Natural killer cell (primary cell): ENCODE results near the gene NYAP2. TPM values are rescaled to one million over a fixed set of nuclear protein-coding genes. Genes with fewer than 3 reads are reported as not detected.

Source experiments
- ATAC-seq, 3 donors: fragments of 150-1000 bp in 2 of 3; fragments of 200-7000 bp in 1 of 3; cut with Tn5 transposase; 1 replicate in 1 of 3; 2 replicates in 2 of 3; pipeline ENCODE4 v1.10.0; 2021; ENCODE audit warnings: mild to moderate bottlenecking in 2 of 3, moderate library complexity in 2 of 3
- DNase-seq, 2 donors: peaks; one replicate each; pipeline versions ENCODE4 v3.0.0 to v3.0.0-alpha.2; 2013 to 2021; ENCODE audit warnings: mixed read lengths in 1 of 2
- H3K27ac ChIP-seq: one replicate; pipeline ENCODE4 v1.5.1; 2013; ENCODE audit warnings: mild to moderate bottlenecking, low read length
- H3K27me3 ChIP-seq: one replicate; pipeline ENCODE4 v1.6.1; 2013; ENCODE audit warnings: low read length; ENCODE audit not compliant: control insufficient read depth, insufficient read depth
- H3K36me3 ChIP-seq: one replicate; pipeline ENCODE4 v1.6.1; 2013; ENCODE audit warnings: low read length; ENCODE audit not compliant: control insufficient read depth, insufficient read depth
- H3K4me1 ChIP-seq: one replicate; pipeline ENCODE4 v1.6.1; 2013; ENCODE audit warnings: low read length; ENCODE audit not compliant: control insufficient read depth, insufficient read depth
- H3K4me3 ChIP-seq: one replicate; pipeline ENCODE4 v1.5.1; 2013; ENCODE audit warnings: low read length
- H3K9me3 ChIP-seq: one replicate; pipeline ENCODE4 v1.6.1; 2013; ENCODE audit warnings: low read length; ENCODE audit not compliant: control insufficient read depth, insufficient read depth
- H3K27ac Mint-ChIP-seq, 2 donors: one replicate each; pipeline ENCODE4 v1.8.0; 2022; ENCODE audit warnings: mild to moderate bottlenecking in 2 of 2, mixed read lengths in 2 of 2, moderate library complexity in 1 of 2
- H3K27me3 Mint-ChIP-seq, 2 donors: one replicate each; pipeline ENCODE4 v1.8.0; 2022; ENCODE audit warnings: low read depth in 2 of 2, mixed read lengths in 2 of 2
- H3K36me3 Mint-ChIP-seq: one replicate; pipeline ENCODE4 v1.8.0; 2022; ENCODE audit warnings: mixed read lengths
- H3K4me1 Mint-ChIP-seq, 2 donors: one replicate each; pipeline ENCODE4 v1.8.0; 2022; ENCODE audit warnings: mixed read lengths in 2 of 2
- H3K4me3 Mint-ChIP-seq: one replicate; pipeline ENCODE4 v1.8.0; 2022; ENCODE audit warnings: mild to moderate bottlenecking, moderate library complexity, mixed read lengths
- H3K9me3 Mint-ChIP-seq, 2 donors: one replicate each; pipeline ENCODE4 v1.8.0; 2022; ENCODE audit warnings: mixed read lengths in 2 of 2
- CTCF ChIP-seq: fragments of 200-600 bp; IDR thresholded peaks from one replicate; pipeline ENCODE4 v1.8.0; 2022; ENCODE audit warnings: antibody characterized with exemption
- WGBS: methylation state at CpG from one replicate; pipeline ENCODE4 v1.1.7; 2013; ENCODE audit warnings: missing lambda C conversion rate; ENCODE audit not compliant: insufficient coverage; 5-methylcytosine and 5-hydroxymethylcytosine counted together
- intact Hi-C: fragments of 100-400 bp; cut with micrococcal nuclease; formaldehyde crosslinking; loops from one replicate; pipeline ENCODE4 v1.14.2; 2022
- total RNA-seq, 4 donors: library from RNA; stranded (reverse); fragments of 120-200 nt in 1 of 4; gene quantifications; one replicate each; pipeline versions ENCODE4 v1.2.3 to v1.2.4, GENCODE V29; 2013 to 2022

NYAP2 gene
- total RNA-seq, 3 donors from 2014 or later (not counting 1 experiment from before 2014, with no cell fraction given), result 0.14 TPM; not detected in 2

- DNase-seq (no peak), ATAC-seq (no peak)
- intact Hi-C loops, result no loop called here
- Histone ChIP-seq H3K9me3 (no peaks in the 10 kb centered on the region), H3K4me1 (no peaks in the 10 kb centered on the region), H3K27ac (no peak overlapping the region), H3K4me3 (no peak overlapping the region), H3K36me3 (no peaks in the 10 kb centered on the region), H3K27me3 (no peaks in the 10 kb centered on the region)
- 92% methylated on average over 5 of the region's 6 CpGs for WGBS
- Mint-ChIP-seq H3K36me3 (no peaks in the 10 kb centered on the region), H3K4me1 (no peaks in the 10 kb centered on the region), H3K4me3 (no peak overlapping the region), H3K9me3 (no peaks in the 10 kb centered on the region), H3K27ac (no peak overlapping the region), H3K27me3 (peaks cover 2 to 13% of the 10 kb centered on the region in 2 donors)
- no peak for TF ChIP-seq CTCF
Measured at GRCh38 chr2:225456619-225457260, 57.2 kb downstream of the NYAP2 start.

- Mint-ChIP-seq H3K27ac (no peak overlapping the region), H3K36me3 (no peaks in the 10 kb centered on the region), H3K9me3 (no peaks in the 10 kb centered on the region), H3K4me1 (no peaks in the 10 kb centered on the region), H3K27me3 (peaks cover 0 to 9% of the 10 kb centered on the region in 2 donors), H3K4me3 (no peak overlapping the region)
- ATAC-seq, result no peak
- Histone ChIP-seq H3K4me1 (no peaks in the 10 kb centered on the region), H3K27ac (no peak overlapping the region), H3K36me3 (no peaks in the 10 kb centered on the region), H3K4me3 (no peak overlapping the region), H3K27me3 (no peaks in the 10 kb centered on the region), H3K9me3 (no peaks in the 10 kb centered on the region)
- no peak for TF ChIP-seq CTCF
- no peak for DNase-seq
- WGBS, result 67% methylated on average over 1 of the region's 1 CpG
- intact Hi-C loops, result no loop called here
Measured at GRCh38 chr2:225457482-225457881, 58.0 kb downstream of the NYAP2 start.

GRCh38 chr2:225458431-225459117 lies 59.1 kb downstream of the NYAP2 start:
- DNase-seq (no peak), ATAC-seq (no peak)
- no peaks in the 10 kb centered on the region for H3K36me3 ChIP-seq
- no peak overlapping the region for H3K4me3 ChIP-seq
- no peaks in the 10 kb centered on the region for H3K9me3 ChIP-seq
- H3K9me3 Mint-ChIP-seq, result no peaks in the 10 kb centered on the region
- H3K27ac ChIP-seq, result no peak overlapping the region
- H3K4me3 Mint-ChIP-seq, result no peak overlapping the region
- no peak overlapping the region for H3K27ac Mint-ChIP-seq
- H3K27me3 ChIP-seq, result no peaks in the 10 kb centered on the region
- peaks cover 0 to under 1% of the 10 kb centered on the region in 2 donors for H3K4me1 Mint-ChIP-seq
- H3K27me3 Mint-ChIP-seq, result peaks cover 0 to 9% of the 10 kb centered on the region in 2 donors
- WGBS, result no CpG with 5 or more reads among the region's 2 CpGs
- no peaks in the 10 kb centered on the region for H3K36me3 Mint-ChIP-seq
- H3K4me1 ChIP-seq, result no peaks in the 10 kb centered on the region
- no peak for TF ChIP-seq CTCF
- intact Hi-C loops, result no loop called here
